ENCODE results near the gene LYZL6.

Gene LYZL6

DNA sequence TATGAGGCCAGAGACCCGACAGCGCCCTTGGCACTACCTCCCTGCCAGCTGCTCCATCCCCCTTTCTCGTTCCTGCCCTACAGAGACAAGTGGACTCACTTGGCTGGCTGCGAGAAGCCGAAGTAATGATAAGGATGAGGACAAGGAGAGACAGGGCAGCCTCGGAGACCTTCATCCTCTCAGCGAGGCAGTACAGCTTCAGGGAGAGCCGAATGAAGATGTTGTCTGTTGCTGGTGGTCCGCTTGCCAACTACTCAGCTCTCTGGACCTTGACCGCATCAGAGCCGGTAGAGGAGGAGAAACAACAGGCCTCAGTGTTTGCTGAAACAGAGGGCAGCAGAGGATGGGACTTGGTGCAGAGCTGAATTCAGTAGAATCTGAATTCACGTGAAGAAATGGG lies 37.7 kb upstream of the LYZL6 start, which contains the start of gene CCL16:
Gene CCL16 (minus strand): TSS at position 252 of the 400 bp plus-strand sequence. CDS start 77 bp downstream, at position 175.
- DNase-seq (ENCODE audit: low read depth, low spot score): no peak
- TF ChIP-seq SUZ12 (IDR thresholded peaks at IDR 0.05; ENCODE audit: extremely low read depth, insufficient read depth, insufficient read length) (no peak), YY1 (IDR thresholded peaks at IDR 0.05; ENCODE audit: insufficient read depth, insufficient read length) (no peak), ZNF274 (IDR thresholded peaks at IDR 0.05; ENCODE audit: low read depth, low read length) (no peak)
- Histone ChIP-seq H3K9ac (ENCODE audit: insufficient read length, low read depth) (no peak within 1 kb of the TSS), H3K9me3 (ENCODE audit: insufficient read depth, low read length) (no peaks in the 10 kb centered on the region), H3K27me3 (ENCODE audit: insufficient read depth, insufficient read length) (no peaks in the 10 kb centered on the region), H3K4me1 (ENCODE audit: insufficient read depth, insufficient read length) (no peaks in the 10 kb centered on the region), H3K36me3 (ENCODE audit: insufficient read depth, insufficient read length, low read length) (no peaks in the 10 kb centered on the region), H3K4me3 (ENCODE audit: insufficient read length, low read depth) (no peak within 1 kb of the TSS)

DNA sequence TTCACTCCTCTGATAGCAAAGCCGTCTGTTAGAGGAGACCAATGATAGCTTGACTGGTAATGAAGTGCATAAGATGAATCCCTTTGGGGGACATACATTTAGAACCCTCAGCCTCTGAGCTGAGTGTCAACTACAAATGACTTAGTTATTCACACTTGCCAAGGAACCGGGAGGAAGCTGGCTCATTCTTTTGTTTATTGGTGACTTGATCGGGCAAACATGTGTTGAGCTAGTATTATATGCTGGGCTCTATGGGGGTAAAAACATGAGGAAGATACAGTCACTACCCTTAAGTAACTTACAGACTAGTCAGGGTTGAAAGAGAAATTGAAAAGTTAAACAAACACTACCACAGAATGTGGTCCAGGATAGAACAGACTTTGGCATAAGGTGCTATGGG lies 34.8 kb upstream of the LYZL6 start:
- Histone ChIP-seq H3K4me3 (ENCODE audit: insufficient read length, low read depth) (no peak overlapping the region), H3K9me3 (ENCODE audit: insufficient read depth, low read length) (no peaks in the 10 kb centered on the region), H3K27me3 (ENCODE audit: insufficient read depth, insufficient read length) (no peaks in the 10 kb centered on the region), H3K4me1 (ENCODE audit: insufficient read depth, insufficient read length) (no peaks in the 10 kb centered on the region), H3K36me3 (ENCODE audit: insufficient read depth, insufficient read length, low read length) (no peaks in the 10 kb centered on the region), H3K9ac (ENCODE audit: insufficient read length, low read depth) (no peak overlapping the region)
- no peak for DNase-seq (ENCODE audit: low read depth, low spot score)
- TF ChIP-seq YY1 (IDR thresholded peaks at IDR 0.05; ENCODE audit: insufficient read depth, insufficient read length): no peak

DNA sequence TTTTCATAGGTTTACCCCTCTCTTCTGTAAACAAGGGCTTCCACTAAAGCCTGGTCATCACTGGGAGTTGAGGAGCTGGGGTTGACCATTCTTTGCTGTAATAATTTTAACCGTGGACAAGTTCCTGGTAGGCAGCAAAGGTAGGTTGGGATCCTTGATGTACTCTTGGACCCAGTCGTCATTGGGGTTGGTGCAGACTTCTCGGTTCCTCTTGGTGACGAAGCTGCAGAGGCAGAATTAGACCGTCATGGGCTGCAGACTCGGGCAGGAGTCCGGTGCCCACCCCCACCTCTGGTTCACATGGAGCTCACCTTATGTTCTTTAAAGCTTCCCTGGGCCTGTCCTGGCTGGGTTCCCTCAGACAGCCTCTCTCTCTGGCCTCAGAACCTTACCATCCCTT lies 34.0 kb upstream of the LYZL6 start:
- no peaks in the 10 kb centered on the region for H3K27me3 ChIP-seq (ENCODE audit: insufficient read depth, insufficient read length)
- no peaks in the 10 kb centered on the region for H3K36me3 ChIP-seq (ENCODE audit: insufficient read depth, insufficient read length, low read length)
- H3K4me1 ChIP-seq (ENCODE audit: insufficient read depth, insufficient read length): no peaks in the 10 kb centered on the region
- no peak for DNase-seq (ENCODE audit: low read depth, low spot score)
- H3K9me3 ChIP-seq (ENCODE audit: insufficient read depth, low read length): no peaks in the 10 kb centered on the region
- no peak overlapping the region for H3K9ac ChIP-seq (ENCODE audit: insufficient read length, low read depth)
- TF ChIP-seq SUZ12 (IDR thresholded peaks at IDR 0.05; ENCODE audit: extremely low read depth, insufficient read depth, insufficient read length) (no peak), ZNF274 (IDR thresholded peaks at IDR 0.05; ENCODE audit: low read depth, low read length) (no peak), YY1 (IDR thresholded peaks at IDR 0.05; ENCODE audit: insufficient read depth, insufficient read length) (no peak)
- H3K4me3 ChIP-seq (ENCODE audit: insufficient read length, low read depth): no peak overlapping the region

DNA sequence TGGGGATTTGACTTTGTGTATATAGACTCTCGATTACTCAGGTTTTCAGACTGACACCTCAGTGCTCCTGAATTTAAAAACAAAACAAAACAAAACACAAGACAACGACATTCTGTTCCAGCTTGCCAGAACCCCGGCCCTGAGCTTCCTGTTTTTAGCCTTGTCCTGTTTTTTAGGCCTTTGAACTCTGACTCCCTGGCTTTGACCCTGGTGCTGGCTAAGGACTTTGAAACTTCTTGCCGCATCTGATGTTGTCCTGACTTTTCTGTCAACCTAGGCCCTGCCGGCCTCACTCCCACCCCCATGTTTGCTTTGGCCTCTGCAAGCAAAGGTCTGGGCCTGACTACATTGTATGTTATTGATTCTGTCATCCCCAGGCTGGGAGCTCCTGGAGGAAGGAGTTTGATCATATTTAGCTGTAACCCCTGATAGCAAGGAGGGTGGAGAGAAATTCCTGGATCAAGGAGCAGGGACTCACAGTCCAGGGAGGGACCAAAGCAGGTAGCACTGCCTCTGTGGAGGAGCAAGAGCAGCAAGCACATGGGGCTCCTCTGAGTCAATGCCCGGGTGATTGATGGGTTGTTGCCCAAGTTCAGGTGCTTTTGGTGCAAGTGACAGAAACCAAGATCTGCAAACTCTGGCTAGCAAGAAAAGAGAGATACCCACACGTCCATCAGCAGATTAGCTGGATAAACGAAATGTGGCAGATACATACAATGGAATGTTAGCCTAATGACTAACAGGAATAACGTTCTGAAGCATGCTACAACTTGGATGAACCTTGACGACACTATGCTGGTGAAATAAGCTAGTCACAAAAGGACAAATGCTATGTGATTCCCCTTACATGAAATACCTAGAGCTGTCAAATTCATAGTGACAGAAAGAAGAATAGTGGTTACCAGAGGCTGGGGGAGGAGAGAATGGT lies 30.1 kb upstream of the LYZL6 start:
- no peak overlapping the region for H3K4me3 ChIP-seq (ENCODE audit: insufficient read length, low read depth)
- H3K9me3 ChIP-seq (ENCODE audit: insufficient read depth, low read length): no peaks in the 10 kb centered on the region
- H3K27me3 ChIP-seq (ENCODE audit: insufficient read depth, insufficient read length): no peaks in the 10 kb centered on the region
- H3K9ac ChIP-seq (ENCODE audit: insufficient read length, low read depth): no peak overlapping the region
- TF ChIP-seq YY1 (IDR thresholded peaks at IDR 0.05; ENCODE audit: insufficient read depth, insufficient read length) (no peak), ZNF274 (IDR thresholded peaks at IDR 0.05; ENCODE audit: low read depth, low read length) (no peak), SUZ12 (IDR thresholded peaks at IDR 0.05; ENCODE audit: extremely low read depth, insufficient read depth, insufficient read length) (no peak)
- H3K36me3 ChIP-seq (ENCODE audit: insufficient read depth, insufficient read length, low read length): no peaks in the 10 kb centered on the region
- no peak for DNase-seq (ENCODE audit: low read depth, low spot score)
- no peaks in the 10 kb centered on the region for H3K4me1 ChIP-seq (ENCODE audit: insufficient read depth, insufficient read length)

DNA sequence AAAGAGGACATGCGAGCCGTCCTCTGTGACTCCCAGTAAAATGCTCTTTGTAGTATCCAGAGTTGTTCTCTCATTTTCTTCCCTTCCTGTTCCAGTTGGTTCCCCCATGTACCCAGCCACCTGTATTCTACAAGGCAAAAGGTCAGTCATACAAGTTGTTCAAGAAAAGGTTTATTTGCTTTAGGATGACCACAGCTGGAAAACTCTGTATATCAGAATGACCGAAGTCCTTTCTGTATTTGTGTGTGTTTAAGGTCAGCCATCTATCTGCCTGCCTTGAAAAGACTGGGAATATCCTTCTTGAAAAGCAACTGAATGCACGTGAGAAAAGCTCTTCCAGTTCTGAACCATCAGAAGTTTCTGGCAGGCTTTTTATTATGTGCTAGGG lies 29.4 kb upstream of the LYZL6 start:
- Histone ChIP-seq H3K9me3 (ENCODE audit: insufficient read depth, low read length) (no peaks in the 10 kb centered on the region), H3K9ac (ENCODE audit: insufficient read length, low read depth) (no peak overlapping the region), H3K36me3 (ENCODE audit: insufficient read depth, insufficient read length, low read length) (no peaks in the 10 kb centered on the region), H3K4me3 (ENCODE audit: insufficient read length, low read depth) (no peak overlapping the region), H3K4me1 (ENCODE audit: insufficient read depth, insufficient read length) (no peaks in the 10 kb centered on the region), H3K27me3 (ENCODE audit: insufficient read depth, insufficient read length) (no peaks in the 10 kb centered on the region)
- TF ChIP-seq ZNF274 (IDR thresholded peaks at IDR 0.05; ENCODE audit: low read depth, low read length): no peak
- no peak for TF ChIP-seq YY1 (IDR thresholded peaks at IDR 0.05; ENCODE audit: insufficient read depth, insufficient read length)
- TF ChIP-seq SUZ12 (IDR thresholded peaks at IDR 0.05; ENCODE audit: extremely low read depth, insufficient read depth, insufficient read length): no peak
- no peak for DNase-seq (ENCODE audit: low read depth, low spot score)

DNA sequence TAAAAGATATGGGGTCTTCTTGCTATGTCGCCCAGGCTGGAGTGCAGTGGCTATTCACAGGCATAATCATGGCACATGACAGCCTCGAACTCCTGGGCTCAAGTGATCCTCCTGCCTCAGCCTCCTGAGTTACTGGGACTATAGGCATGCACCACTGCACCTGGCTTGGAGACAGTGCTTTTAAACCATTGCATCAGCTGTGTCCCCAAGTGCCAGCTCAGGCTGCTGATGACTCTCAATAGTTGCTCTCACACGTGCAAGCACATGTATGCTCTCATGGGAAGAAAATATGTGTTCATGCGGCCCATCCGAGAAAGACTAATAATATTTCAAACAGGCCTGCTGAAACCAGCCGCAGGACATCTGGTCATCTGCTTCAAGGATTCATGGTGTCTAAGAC lies 29.0 kb upstream of the LYZL6 start:
- Histone ChIP-seq H3K27me3 (ENCODE audit: insufficient read depth, insufficient read length) (no peaks in the 10 kb centered on the region), H3K9ac (ENCODE audit: insufficient read length, low read depth) (no peak overlapping the region), H3K9me3 (ENCODE audit: insufficient read depth, low read length) (no peaks in the 10 kb centered on the region), H3K4me1 (ENCODE audit: insufficient read depth, insufficient read length) (no peaks in the 10 kb centered on the region), H3K36me3 (ENCODE audit: insufficient read depth, insufficient read length, low read length) (no peaks in the 10 kb centered on the region), H3K4me3 (ENCODE audit: insufficient read length, low read depth) (no peak overlapping the region)
- no peak for DNase-seq (ENCODE audit: low read depth, low spot score)
- TF ChIP-seq ZNF274 (IDR thresholded peaks at IDR 0.05; ENCODE audit: low read depth, low read length): no peak
- no peak for TF ChIP-seq SUZ12 (IDR thresholded peaks at IDR 0.05; ENCODE audit: extremely low read depth, insufficient read depth, insufficient read length)

DNA sequence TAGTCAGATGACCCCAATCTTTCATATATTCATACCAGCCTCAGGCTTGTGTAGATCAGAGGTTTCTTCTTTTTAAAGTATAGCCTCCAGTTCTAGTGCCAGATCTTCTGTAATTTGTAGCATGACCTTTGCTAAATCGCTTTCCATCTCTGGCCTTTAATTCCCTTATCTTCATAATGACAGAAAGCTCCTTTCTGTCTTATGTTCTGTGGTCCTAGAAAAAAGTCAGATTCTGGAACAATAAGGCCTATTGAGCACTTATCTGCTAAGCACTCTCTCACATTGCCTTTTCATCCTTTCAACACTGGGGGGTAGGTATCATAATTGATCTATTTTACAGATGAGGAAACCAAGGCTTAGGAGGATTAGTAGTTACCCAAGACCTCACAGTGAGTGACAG lies 28.6 kb upstream of the LYZL6 start:
- H3K4me3 ChIP-seq (ENCODE audit: insufficient read length, low read depth): no peak overlapping the region
- H3K9ac ChIP-seq (ENCODE audit: insufficient read length, low read depth): no peak overlapping the region
- no peaks in the 10 kb centered on the region for H3K27me3 ChIP-seq (ENCODE audit: insufficient read depth, insufficient read length)
- H3K36me3 ChIP-seq (ENCODE audit: insufficient read depth, insufficient read length, low read length): no peaks in the 10 kb centered on the region
- no peaks in the 10 kb centered on the region for H3K4me1 ChIP-seq (ENCODE audit: insufficient read depth, insufficient read length)
- TF ChIP-seq SUZ12 (IDR thresholded peaks at IDR 0.05; ENCODE audit: extremely low read depth, insufficient read depth, insufficient read length) (no peak), ZNF274 (IDR thresholded peaks at IDR 0.05; ENCODE audit: low read depth, low read length) (no peak), YY1 (IDR thresholded peaks at IDR 0.05; ENCODE audit: insufficient read depth, insufficient read length) (no peak)
- DNase-seq (ENCODE audit: low read depth, low spot score): no peak
- H3K9me3 ChIP-seq (ENCODE audit: insufficient read depth, low read length): no peaks in the 10 kb centered on the region

Data from NT2/D1 (cell line).